SW480 (cell line): ENCODE measurements around the gene SHC3.

Source experiments
- DNase-seq: peaks from one replicate; pipeline ENCODE4 v3.0.0-alpha.2; 2016; ENCODE audit warnings: low spot score

SHC3 gene

DNA sequence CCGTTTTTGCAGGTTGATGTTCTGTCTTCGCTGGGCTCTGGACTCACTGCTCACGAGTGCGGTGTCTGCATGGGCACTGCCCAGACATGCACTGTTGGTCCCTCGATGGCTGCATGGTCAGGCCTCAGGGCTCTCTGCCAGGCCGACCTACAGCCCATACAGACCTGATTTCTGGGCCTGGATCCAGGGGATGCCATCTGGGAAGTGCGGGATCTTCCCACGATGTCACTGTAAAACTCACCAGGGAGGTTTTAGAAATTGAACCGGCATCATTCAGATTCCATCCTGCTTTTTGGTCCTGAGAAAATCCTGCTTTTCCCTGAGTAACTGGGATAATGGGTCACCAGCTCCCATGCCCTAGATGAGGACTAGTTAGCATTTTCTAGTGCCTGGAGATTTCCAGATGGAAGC, 178.2 kb downstream of the SHC3 start:
- no peak for DNase-seq

DNA sequence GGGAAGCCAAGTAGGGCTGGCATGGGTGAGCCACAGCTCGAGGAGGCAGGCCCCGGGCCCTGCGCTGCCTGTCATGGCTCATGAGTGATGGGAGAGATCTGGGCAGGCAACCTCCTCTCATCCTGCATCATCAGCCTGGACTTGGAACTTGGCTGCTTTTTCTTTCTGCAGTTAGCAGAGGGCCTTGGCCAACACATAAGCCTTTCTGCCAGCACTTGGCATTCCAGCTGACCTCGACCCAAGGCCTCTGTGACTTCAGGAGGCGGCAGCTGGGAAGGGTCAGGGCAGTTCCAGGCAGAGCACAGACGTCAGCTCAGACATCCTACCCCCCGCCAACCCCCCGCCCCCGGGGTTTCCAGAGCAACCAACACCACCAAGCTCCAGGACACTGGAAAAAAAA, 179.7 kb downstream of the SHC3 start:
- DNase-seq = no peak

GRCh38 chr9:88998503-88998902, 180.1 kb downstream of the SHC3 start:
- DNase-seq = no peak

- no peak for DNase-seq
Measured at GRCh38 chr9:88997646-88998045, 181.0 kb downstream of the SHC3 start.

DNA sequence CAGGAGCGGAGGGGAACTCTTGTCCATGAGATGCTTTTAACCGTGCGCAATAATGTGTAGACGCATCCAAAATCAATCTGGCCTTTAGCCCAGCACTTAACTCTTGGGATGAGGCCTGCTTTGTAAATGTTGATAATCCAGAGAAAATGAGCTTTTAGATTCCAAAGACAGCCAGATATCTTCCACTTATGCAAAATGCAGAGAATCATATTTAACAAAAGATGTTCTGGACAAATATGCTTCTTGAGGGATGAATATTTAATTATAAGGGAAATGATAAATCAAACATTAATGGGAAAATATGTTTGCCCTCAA, 181.7 kb downstream of the SHC3 start:
- no peak for DNase-seq

DNA sequence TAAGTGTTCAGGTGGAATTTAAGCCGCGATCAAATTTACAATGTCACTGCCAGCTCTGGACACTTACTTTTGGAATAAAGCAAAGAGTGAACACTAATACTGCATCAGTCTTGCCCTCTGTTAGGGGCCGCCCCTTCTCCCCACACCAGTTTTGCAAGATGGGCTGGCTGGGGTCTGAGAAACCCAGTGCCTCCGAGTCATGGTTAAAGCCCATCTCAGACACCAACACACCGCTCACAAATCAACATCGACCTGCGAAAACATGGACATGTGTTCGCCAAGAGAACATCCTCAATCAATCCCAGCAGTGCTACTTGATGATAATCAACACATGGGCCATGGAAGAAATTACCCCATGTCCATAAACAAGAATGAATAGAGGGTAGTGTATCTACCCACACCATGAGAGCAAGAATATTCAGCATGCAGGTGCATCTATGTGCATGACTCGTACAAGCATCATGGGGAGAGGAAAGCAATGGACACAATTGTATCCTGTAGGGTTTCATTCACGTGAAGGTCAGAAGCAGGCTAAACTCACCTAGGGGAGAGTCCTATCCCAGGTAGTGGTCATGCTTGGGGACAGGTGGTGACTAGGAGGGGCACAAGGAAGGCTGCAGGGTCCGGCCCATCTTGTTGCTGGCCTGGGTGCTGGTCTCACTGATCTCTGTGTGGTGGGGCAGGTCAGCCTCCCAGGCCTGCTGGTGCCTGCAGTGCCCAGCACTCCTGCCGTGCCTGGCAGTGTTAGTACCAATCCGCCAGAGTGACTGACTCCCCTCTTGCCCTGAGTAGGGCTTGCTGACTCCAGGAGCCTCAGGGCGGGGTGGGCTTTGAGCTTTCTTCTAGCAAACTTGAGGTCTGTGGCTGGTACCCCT, 182.3 kb downstream of the SHC3 start:
- DNase-seq = no peak

DNA sequence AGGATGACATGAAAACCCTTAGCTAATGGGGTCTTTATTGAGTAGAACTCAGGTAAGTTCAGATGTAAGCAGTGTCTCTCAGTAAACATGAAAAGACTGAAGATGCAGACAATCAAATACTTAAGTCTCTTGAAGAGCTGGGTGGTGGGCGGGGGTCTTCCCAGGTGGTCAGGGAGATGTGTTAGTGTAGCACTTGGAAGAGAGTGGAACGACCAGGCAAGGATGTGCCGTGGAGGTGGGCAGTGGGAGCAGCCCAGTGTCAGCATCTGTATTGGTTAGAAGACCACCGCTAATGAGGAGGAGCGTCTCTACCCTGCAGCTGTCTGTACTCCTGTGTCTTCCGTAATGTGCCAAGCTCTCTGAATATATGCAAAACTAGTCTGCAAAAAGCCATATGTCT, 183.0 kb downstream of the SHC3 start:
- DNase-seq = no peak

GRCh38 chr9:88995200-88995577, 183.4 kb downstream of the SHC3 start:
- no peak for DNase-seq

DNA sequence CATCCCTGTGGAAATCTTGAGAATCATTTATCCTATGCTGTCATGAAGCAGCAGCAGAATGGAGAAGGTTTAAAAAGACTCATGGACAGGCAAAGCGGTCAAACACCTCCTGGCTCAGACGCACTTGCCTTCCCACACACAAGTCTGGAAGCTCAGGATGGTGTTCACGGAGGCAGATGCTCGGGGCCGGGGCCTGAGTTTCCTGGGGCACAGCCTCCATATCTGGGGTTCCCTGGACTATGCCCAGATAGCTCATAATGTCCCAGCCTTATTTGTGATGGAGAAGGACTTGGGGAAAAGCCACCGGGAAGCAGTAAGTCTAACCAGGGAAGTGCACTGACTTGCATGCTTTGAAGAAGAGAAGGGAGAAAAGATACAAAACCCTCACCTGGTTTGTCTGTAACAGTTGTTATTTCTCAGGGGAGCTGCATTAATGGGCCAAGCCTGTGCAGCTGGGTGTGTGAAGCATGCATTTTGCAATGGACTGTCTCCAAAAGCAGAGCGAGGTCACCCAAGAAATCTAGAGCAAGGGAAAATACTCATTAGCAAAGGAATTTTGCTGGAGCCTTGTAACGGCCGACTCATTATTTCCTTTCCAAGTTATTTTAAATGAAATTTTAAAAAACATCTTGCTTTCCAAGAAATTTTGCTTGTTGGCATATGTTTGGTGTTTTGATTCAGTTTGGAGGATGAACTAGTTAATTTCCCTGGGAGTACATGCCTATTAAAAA, 184.0 kb downstream of the SHC3 start:
- no peak for DNase-seq

GRCh38 chr9:88993871-88994460, 184.7 kb downstream of the SHC3 start:
- DNase-seq = no peak

GRCh38 chr9:88993327-88993726, 185.3 kb downstream of the SHC3 start:
- no peak for DNase-seq

- no peak for DNase-seq
Measured at GRCh38 chr9:88992556-88992955, 186.1 kb downstream of the SHC3 start.

- no peak for DNase-seq
Measured at GRCh38 chr9:88991066-88992034, 187.3 kb downstream of the SHC3 start, which contains the start of gene S1PR3. Gene S1PR3, plus strand, starts transcription at chr9:88991468. Its CDS starts 9,733 bp downstream, at chr9:89001201.

DNA sequence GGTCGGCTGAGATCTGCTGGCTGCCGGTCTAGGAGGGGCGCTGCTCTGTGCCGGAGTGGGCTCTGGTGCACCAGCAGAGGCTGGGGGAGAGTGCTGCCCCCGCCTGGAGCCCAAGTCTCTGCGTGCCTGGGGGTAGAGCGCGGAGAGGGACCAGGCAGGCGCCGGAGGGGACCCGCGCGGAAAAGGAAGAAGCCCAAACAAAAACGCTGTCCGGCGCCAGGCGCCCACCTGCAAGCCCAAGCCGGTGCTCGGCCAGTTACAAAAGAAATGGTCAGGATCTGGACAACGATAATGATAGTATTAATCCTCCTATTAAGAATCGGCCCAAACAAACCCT, 187.9 kb downstream of the SHC3 start:
- DNase-seq = no peak

GRCh38 chr9:88990041-88990728, 188.4 kb downstream of the SHC3 start:
- no peak for DNase-seq

DNA sequence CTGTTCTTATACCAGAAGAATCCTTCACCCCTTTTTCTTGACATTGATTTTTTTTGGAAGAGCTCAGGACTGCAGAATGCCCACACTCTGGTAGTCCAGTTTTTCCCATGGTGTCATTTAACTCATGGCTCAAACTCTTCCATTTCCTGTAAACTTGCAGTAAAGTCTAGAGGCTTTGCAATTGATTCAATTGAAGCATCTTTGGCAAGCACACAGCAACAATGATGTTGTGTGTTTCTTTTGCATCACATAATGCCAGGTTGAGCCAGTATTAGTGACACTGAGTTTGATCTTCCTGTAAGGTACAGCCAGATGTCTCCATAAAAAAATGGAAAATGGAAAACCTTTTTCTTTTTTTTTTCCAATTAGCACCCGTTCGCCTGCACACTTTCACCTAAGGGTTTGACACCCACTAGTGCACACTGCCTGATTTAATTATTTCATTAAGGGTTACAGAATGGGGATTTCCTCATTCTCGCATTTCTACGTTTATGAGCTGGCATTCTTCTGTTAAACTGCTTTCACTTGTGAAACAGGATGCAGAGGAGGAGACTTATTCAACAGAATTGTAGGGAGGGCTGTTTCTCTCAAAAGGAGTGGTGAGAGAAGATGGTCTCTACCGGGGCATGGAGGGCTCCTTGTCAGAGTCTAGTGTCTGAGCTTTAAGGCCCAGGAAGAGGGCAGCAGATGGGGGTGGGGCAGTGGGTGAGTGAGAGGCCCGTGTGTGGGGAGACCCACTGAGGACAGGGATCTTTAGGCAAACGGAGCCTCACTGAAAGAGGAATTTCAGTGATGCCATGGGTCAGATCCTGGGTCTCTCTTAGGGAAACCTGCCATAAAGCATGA, 189.6 kb downstream of the SHC3 start:
- no peak for DNase-seq

GRCh38 chr9:88987661-88988060, 191.0 kb downstream of the SHC3 start:
- DNase-seq = no peak

GRCh38 chr9:88986776-88987175, 191.8 kb downstream of the SHC3 start:
- no peak for DNase-seq

- no peak for DNase-seq
Measured at GRCh38 chr9:88985616-88986015, 193.0 kb downstream of the SHC3 start.

DNA sequence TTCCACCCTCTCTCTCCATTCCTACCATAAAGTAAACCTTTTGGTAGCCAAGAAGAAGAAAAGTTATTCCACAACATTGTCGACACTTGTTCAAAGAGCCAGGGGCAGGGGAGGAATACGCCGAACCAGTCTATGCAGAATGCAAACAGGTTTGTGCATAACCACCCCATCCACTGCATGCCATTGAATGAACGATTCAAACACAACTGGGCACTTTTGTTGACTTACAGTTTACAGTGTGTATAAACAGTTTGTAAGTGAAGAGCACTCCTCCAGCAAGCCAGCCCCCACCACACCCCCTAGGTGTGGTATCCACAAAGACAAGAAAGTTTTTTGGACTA, 194.1 kb downstream of the SHC3 start:
- DNase-seq = no peak
